SK-N-SH (cell line): ENCODE results near the gene OGA. TPM values are rescaled to one million over a fixed set of nuclear protein-coding genes. Genes with fewer than 3 reads are reported as not detected.
A peak's percentile ranks its signal among the peaks of the same experiment; 100 is the strongest.

Experiments
- CTCF ChIA-PET: fragments of 300-600, 350-600 bp; formaldehyde crosslinking; extraction: SDS; loops from one replicate; lab custom pipeline; 2021; lab: Yijun Ruan, JAX
- POLR2A ChIA-PET: fragments of 350-600 bp; sonication (Branson Sonifier 250); formaldehyde crosslinking; extraction: SDS; loops from one replicate; lab custom pipeline; 2020; ENCODE audit warnings: antibody characterized with exemption, inconsistent platforms; lab: Yijun Ruan, JAX
- DNase-seq: peaks from one replicate; pipeline ENCODE4 v3.0.0; 2012
- H2AFZ ChIP-seq: fragments of 200-600 bp; sonication (generic); 2 replicates; pipeline ENCODE4 v1.8.1; 2016; ENCODE audit warnings: antibody characterized with exemption, mild to moderate bottlenecking, low read depth
- H3F3A ChIP-seq: fragments of 200-600 bp; sonication (generic); replicated peaks from 2 replicates; pipeline ENCODE3; 2016; ENCODE audit warnings: antibody characterized with exemption, mild to moderate bottlenecking; ENCODE audit not compliant: insufficient read depth
- H3K27ac ChIP-seq, 2 experiments: fragments of 200-500 bp in 1 of 2; fragments of 200-600 bp in 1 of 2; sonication (Bioruptor generic) in 1 of 2; sonication (generic), shearing (Covaris generic) in 1 of 2; 2 replicates each; pipeline versions ENCODE4 v1.5.1 to v1.6.1; 2014 to 2016; ENCODE audit warnings: low read depth in 2 of 2, inconsistent platforms in 1 of 2, low read length in 1 of 2, mild to moderate bottlenecking in 1 of 2, mixed read lengths in 1 of 2
- H3K27me3 ChIP-seq: fragments of 200-600 bp; sonication (generic), shearing (Covaris generic); 2 replicates; pipeline ENCODE4 v1.6.1; 2016; ENCODE audit warnings: mixed run types; ENCODE audit not compliant: insufficient read depth
- H3K36me3 ChIP-seq, 2 experiments: fragments of 200-500 bp in 1 of 2; fragments of 200-600 bp in 1 of 2; sonication (Bioruptor generic) in 1 of 2; sonication (generic) in 1 of 2; replicated peaks in 1 of 2; 2 replicates each; pipeline versions ENCODE3 to v1.5.1; 2014 to 2016; ENCODE audit warnings: low read length in 1 of 2, mild to moderate bottlenecking in 1 of 2; ENCODE audit not compliant: insufficient read depth in 2 of 2, control insufficient read depth in 1 of 2
- H3K4me1 ChIP-seq, 2 experiments: fragments of 200-500 bp in 1 of 2; fragments of 200-600 bp in 1 of 2; sonication (Bioruptor generic) in 1 of 2; sonication (generic), shearing (Covaris generic) in 1 of 2; 2 replicates each; pipeline versions ENCODE4 v1.5.1 to v1.6.1; 2014 to 2016; ENCODE audit warnings: low read depth in 1 of 2, low read length in 1 of 2, mixed run types in 1 of 2; ENCODE audit not compliant: insufficient read depth in 2 of 2, control insufficient read depth in 1 of 2
- H3K4me2 ChIP-seq: fragments of 200-600 bp; sonication (generic), shearing (Covaris generic); 2 replicates; pipeline ENCODE4 v1.6.1; 2017; ENCODE audit warnings: mixed run types
- H3K4me3 ChIP-seq, 2 experiments: fragments of 200-500 bp in 1 of 2; fragments of 200-600 bp in 1 of 2; sonication (Bioruptor generic) in 1 of 2; sonication (generic), shearing (Covaris generic) in 1 of 2; 2 replicates each; pipeline versions ENCODE4 v1.5.1 to v1.8.1; 2014 to 2016; ENCODE audit warnings: low read depth in 2 of 2, inconsistent platforms in 1 of 2, low read length in 1 of 2, mild to moderate bottlenecking in 1 of 2, mixed read lengths in 1 of 2, moderate library complexity in 1 of 2
- H3K79me2 ChIP-seq: fragments of 200-600 bp; sonication (generic); 2 replicates; pipeline ENCODE4 v1.8.1; 2017; ENCODE audit warnings: mild to moderate bottlenecking; ENCODE audit not compliant: insufficient read depth
- H3K9ac ChIP-seq: fragments of 200-600 bp; sonication (generic); 2 replicates; pipeline ENCODE4 v1.6.1; 2017; ENCODE audit warnings: mixed run types
- H3K9me2 ChIP-seq: fragments of 200-600 bp; sonication (generic); 2 replicates; pipeline ENCODE4 v1.6.1; 2017; ENCODE audit warnings: mixed run types
- H3K9me3 ChIP-seq: fragments of 200-600 bp; sonication (generic); 2 replicates; pipeline ENCODE4 v1.6.1; 2017; ENCODE audit warnings: mixed run types, mild to moderate bottlenecking, moderate library complexity
- H4K20me1 ChIP-seq: fragments of 200-600 bp; sonication (generic); 2 replicates; pipeline ENCODE4 v1.6.1; 2017; ENCODE audit warnings: mild to moderate bottlenecking, mixed run types; ENCODE audit not compliant: insufficient read depth
- CTCF ChIP-seq: fragments of 200-600 bp; sonication (generic); IDR thresholded peaks from 2 replicates; pipeline ENCODE4 v1.6.1; 2017; ENCODE audit warnings: antibody characterized with exemption, mild to moderate bottlenecking, moderate library complexity
- EP300 ChIP-seq, 2 experiments: IDR thresholded peaks; 2 replicates each; pipeline versions ENCODE4 v1.4.0 to v1.6.1; 2012; ENCODE audit warnings: borderline replicate concordance in 1 of 2, low read depth in 1 of 2, low read length in 1 of 2
- EZH2phosphoT487 ChIP-seq: fragments of 200-600 bp; sonication (generic); IDR thresholded peaks from 2 replicates; pipeline ENCODE4 v1.6.1; 2017; ENCODE audit warnings: low read depth, mixed run types, mild to moderate bottlenecking, antibody characterized with exemption, moderate library complexity, borderline replicate concordance
- GABPA ChIP-seq: IDR thresholded peaks from 2 replicates; pipeline ENCODE4 v1.4.0; 2012; ENCODE audit warnings: low read depth, mild to moderate bottlenecking
- GATA2 ChIP-seq: sonication (generic); formaldehyde crosslinking; IDR thresholded peaks from 2 replicates; pipeline ENCODE4 v1.5.0; 2020; ENCODE audit warnings: mild to moderate bottlenecking, missing genetic modification reagents
- MAX ChIP-seq: IDR thresholded peaks from 2 replicates; pipeline ENCODE4 v1.4.0; 2012; ENCODE audit warnings: low read depth
- MEF2A ChIP-seq: IDR thresholded peaks from 2 replicates; pipeline ENCODE4 v1.4.0; 2012; ENCODE audit warnings: low read depth, borderline replicate concordance
- MXI1 ChIP-seq: IDR thresholded peaks from 2 replicates; pipeline ENCODE4 v1.6.1; 2012; ENCODE audit warnings: mild to moderate bottlenecking, low read depth, low read length, improper control_type of control experiment
- NFIC ChIP-seq: IDR thresholded peaks from 2 replicates; pipeline ENCODE4 v1.4.0; 2012; ENCODE audit warnings: borderline replicate concordance
- PBX3 ChIP-seq: IDR thresholded peaks from 2 replicates; pipeline ENCODE4; 2012
- RAD21 ChIP-seq: IDR thresholded peaks from 2 replicates; pipeline ENCODE4 v1.6.1; 2012; ENCODE audit warnings: mild to moderate bottlenecking, low read length
- REST ChIP-seq: IDR thresholded peaks from 2 replicates; pipeline ENCODE4 v1.6.1; 2012; ENCODE audit warnings: mild to moderate bottlenecking, low read depth, low read length, moderate library complexity
- RFX5 ChIP-seq: IDR thresholded peaks from 2 replicates; pipeline ENCODE4 v1.6.1; 2012; ENCODE audit warnings: mild to moderate bottlenecking, improper control_type of control experiment, low read length
- RXRA ChIP-seq: IDR thresholded peaks from 2 replicates; pipeline ENCODE4 v1.4.0; 2012; ENCODE audit warnings: low read depth, mild to moderate bottlenecking, borderline replicate concordance
- SMC3 ChIP-seq: IDR thresholded peaks from 2 replicates; pipeline ENCODE4 v1.6.1; 2012; ENCODE audit warnings: low read depth, low read length, improper control_type of control experiment
- TEAD4 ChIP-seq: IDR thresholded peaks from 2 replicates; pipeline ENCODE4 v1.4.0; 2012; ENCODE audit warnings: mild to moderate bottlenecking, borderline replicate concordance; ENCODE audit not compliant: insufficient read depth
- WGBS: methylation state at CpG from one replicate; pipeline ENCODE4 v1.1.6; 2017; ENCODE audit warnings: low lambda C conversion rate; 5-methylcytosine and 5-hydroxymethylcytosine counted together
- polyA plus RNA-seq, 3 experiments: library from polyadenylated mRNA; depleted of rRNA; stranded (reverse); fragments of >200 nt; gene quantifications; 2 replicates each; pipeline ENCODE4 v1.2.3, GENCODE V29; 2012

OGA gene
- polyA plus RNA-seq, 1 of the 3 experiments (the other 2 are of a cell fraction) = 24.8 TPM

GRCh38 chr10:101768791-101769170 lies 49.5 kb downstream of the OGA start:
- Histone ChIP-seq H4K20me1 (no peaks in the 10 kb centered on the region), H3K4me2 (no peak overlapping the region), H3K4me1 (no peaks in the 10 kb centered on the region), H3K9me3 (no peaks in the 10 kb centered on the region), H3F3A (no peaks in the 10 kb centered on the region), H2AFZ (no peak overlapping the region), H3K9me2 (no peaks in the 10 kb centered on the region), H3K79me2 (no peaks in the 10 kb centered on the region), H3K27ac (no peak overlapping the region), H3K27me3 (peaks cover 6% of the 10 kb centered on the region; the same call in 1 of the 2 replicates), H3K36me3 (no peaks in the 10 kb centered on the region), H3K9ac (no peak overlapping the region), H3K4me3 (no peak overlapping the region)
- DNase-seq = peak; percentile 10
- TF ChIP-seq RAD21 = no peak
- no peak for TF ChIP-seq GABPA
- TF ChIP-seq SMC3 = no peak
- no peak for TF ChIP-seq MEF2A
- TF ChIP-seq RXRA = no peak
- TF ChIP-seq GATA2 (CRISPR knock-in tag) = no peak
- no peak for TF ChIP-seq MAX
- no peak for TF ChIP-seq TEAD4
- no peak for TF ChIP-seq RFX5
- TF ChIP-seq EZH2phosphoT487 = no peak
- TF ChIP-seq MXI1 = no peak
- TF ChIP-seq EP300 (IDR thresholded peaks at IDR 0.05; ENCODE audit: borderline replicate concordance in 1 of 2, low read depth in 1 of 2, low read length in 1 of 2) = no peak
- TF ChIP-seq PBX3 = no peak
- TF ChIP-seq NFIC = no peak
- no peak for TF ChIP-seq CTCF
- TF ChIP-seq REST = no peak
- 90% methylated on average over 5 of the region's 8 CpGs for WGBS
- ChIA-PET CTCF (interaction anchor here (1.1 to 3.2 kb wide), 7 partner anchors 9 to 554 kb away, joined by 3 to 14 read pairs (median 3); no protein-coding TSS in a partner anchor), POLR2A (interaction anchor here (1.5 kb wide), 1 partner anchor 49 kb away, joined by 4 read pairs; the partner anchor contains the start of gene OGA)
